ENCODE data around the gene SLC25A20. TPM values are rescaled to one million over a fixed set of nuclear protein-coding genes. Genes with fewer than 3 reads are reported as not detected.

The SLC25A20 gene
- total RNA-seq, 1 donor from 2014 or later: 10.5 TPM

DNA sequence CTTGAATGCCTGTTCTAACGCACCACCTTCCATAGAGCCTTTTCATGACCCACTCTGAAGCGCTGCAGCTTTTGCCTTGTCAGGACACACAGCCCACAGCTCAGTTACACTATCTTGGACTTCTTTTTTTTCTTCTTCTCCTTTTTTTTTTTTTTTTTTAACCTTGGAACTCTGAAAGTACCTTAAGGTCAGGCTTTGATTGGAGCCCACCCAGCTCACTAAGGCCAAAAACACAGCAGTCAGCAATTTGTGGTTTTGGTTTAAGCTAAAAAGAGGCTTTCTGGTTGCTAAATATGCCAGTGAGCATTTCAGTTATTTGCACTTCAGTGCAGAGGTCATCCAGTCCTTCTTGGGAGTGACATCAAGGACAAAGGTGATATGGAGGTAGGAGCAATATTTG lies 1.7 kb downstream of the SLC25A20 start:
- no peak for DNase-seq (ENCODE audit: low spot score in 2 of 2, unreplicated experiment in 2 of 2)
- Mint-ChIP-seq H3K27me3 (ENCODE audit: low read depth) (no peaks in the 10 kb centered on the region), H3K9me3 (no peaks in the 10 kb centered on the region), H3K36me3 (no peaks in the 10 kb centered on the region), H3K4me1 (peaks cover 14% of the 10 kb centered on the region), H3K27ac (no peak overlapping the region), H3K4me3 (no peak overlapping the region)
- TF ChIP-seq, protein P1, sequence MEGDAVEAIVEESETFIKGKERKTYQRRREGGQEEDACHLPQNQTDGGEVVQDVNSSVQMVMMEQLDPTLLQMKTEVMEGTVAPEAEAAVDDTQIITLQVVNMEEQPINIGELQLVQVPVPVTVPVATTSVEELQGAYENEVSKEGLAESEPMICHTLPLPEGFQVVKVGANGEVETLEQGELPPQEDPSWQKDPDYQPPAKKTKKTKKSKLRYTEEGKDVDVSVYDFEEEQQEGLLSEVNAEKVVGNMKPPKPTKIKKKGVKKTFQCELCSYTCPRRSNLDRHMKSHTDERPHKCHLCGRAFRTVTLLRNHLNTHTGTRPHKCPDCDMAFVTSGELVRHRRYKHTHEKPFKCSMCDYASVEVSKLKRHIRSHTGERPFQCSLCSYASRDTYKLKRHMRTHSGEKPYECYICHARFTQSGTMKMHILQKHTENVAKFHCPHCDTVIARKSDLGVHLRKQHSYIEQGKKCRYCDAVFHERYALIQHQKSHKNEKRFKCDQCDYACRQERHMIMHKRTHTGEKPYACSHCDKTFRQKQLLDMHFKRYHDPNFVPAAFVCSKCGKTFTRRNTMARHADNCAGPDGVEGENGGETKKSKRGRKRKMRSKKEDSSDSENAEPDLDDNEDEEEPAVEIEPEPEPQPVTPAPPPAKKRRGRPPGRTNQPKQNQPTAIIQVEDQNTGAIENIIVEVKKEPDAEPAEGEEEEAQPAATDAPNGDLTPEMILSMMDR (IDR thresholded peaks at IDR 0.05; ENCODE audit: unreplicated experiment): no peak

DNA sequence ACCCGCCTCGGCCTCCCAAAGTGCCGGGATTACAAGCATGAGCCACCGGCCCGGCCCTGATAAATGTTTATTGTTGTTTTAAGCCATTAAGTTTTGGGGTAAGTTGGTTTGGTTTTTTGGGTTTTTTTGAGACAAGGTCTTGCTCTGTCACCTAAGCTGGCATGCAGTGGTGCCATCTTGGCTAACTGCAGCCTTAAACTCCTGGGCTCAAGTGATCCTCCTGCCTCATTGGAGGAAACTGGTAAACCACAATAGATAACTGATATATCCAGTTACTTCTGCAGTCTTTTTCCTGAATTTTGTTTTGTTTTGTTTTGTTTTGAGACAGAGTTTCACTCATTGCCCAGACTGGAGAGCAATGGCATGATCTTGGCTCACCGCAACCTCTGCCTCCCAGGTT lies 4.2 kb downstream of the SLC25A20 start:
- no peaks in the 10 kb centered on the region for H3K36me3 Mint-ChIP-seq
- H3K4me1 Mint-ChIP-seq: peaks cover 14% of the 10 kb centered on the region
- no peak for DNase-seq (ENCODE audit: low spot score in 2 of 2, unreplicated experiment in 2 of 2)
- no peak overlapping the region for H3K4me3 Mint-ChIP-seq
- H3K9me3 Mint-ChIP-seq: no peaks in the 10 kb centered on the region
- H3K27ac Mint-ChIP-seq: no peak overlapping the region
- TF ChIP-seq, protein P1 (IDR thresholded peaks at IDR 0.05; ENCODE audit: unreplicated experiment): no peak
- no peaks in the 10 kb centered on the region for H3K27me3 Mint-ChIP-seq (ENCODE audit: low read depth)

DNA sequence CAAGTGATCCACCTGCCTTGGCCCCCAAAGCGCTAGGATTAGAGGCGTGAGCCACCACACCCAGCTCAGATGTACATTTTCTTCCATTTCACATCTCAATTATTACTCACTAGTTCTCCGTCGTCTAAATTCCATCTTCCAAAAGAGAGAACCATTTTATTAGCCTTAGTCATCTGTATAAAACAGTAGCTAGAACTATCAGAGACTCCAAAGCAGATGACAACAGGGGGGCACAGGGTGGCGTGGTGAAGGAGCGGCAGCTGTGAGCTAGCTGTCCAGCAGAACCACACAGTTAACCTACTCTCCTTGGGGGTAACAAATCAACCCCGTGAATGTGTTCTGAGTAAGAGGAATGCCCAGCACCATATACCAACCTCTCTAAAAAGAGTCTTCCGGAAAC lies 7.1 kb downstream of the SLC25A20 start:
- TF ChIP-seq, protein P1 (IDR thresholded peaks at IDR 0.05; ENCODE audit: unreplicated experiment): no peak

DNA sequence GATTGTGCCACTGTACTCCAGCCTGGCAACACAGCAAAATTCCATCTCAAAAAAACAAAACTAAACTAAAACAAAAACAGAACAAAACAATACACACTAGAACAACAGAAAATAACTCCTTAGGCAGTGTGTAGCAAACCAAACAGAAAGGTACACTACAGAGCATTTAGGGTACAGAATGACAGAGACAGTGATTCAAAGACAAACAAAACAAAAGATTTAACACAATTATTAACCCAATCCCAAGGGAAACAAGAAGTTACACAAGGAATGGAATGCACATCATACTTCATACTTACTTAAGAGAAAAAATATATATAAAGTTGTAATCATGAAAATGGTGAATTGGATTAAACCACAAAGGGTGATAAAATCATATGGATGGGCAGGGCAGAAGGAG lies 12.9 kb downstream of the SLC25A20 start:
- H3K4me1 Mint-ChIP-seq: no peaks in the 10 kb centered on the region
- H3K9me3 Mint-ChIP-seq: no peaks in the 10 kb centered on the region
- H3K36me3 Mint-ChIP-seq: peaks cover 4% of the 10 kb centered on the region
- H3K4me3 Mint-ChIP-seq: no peak overlapping the region
- no peaks in the 10 kb centered on the region for H3K27me3 Mint-ChIP-seq (ENCODE audit: low read depth)
- TF ChIP-seq, protein P1 (IDR thresholded peaks at IDR 0.05; ENCODE audit: unreplicated experiment): no peak
- no peak overlapping the region for H3K27ac Mint-ChIP-seq
- no peak for DNase-seq (ENCODE audit: low spot score in 2 of 2, unreplicated experiment in 2 of 2)

More for the DNA sequence above, 7.1 kb downstream of the SLC25A20 start:
- H3K27ac Mint-ChIP-seq: no peak overlapping the region
- no peak for DNase-seq (ENCODE audit: low spot score in 2 of 2, unreplicated experiment in 2 of 2)
- no peaks in the 10 kb centered on the region for H3K4me1 Mint-ChIP-seq
- H3K9me3 Mint-ChIP-seq: no peaks in the 10 kb centered on the region
- H3K4me3 Mint-ChIP-seq: no peak overlapping the region
- H3K36me3 Mint-ChIP-seq: no peaks in the 10 kb centered on the region
- H3K27me3 Mint-ChIP-seq (ENCODE audit: low read depth): no peaks in the 10 kb centered on the region

DNA sequence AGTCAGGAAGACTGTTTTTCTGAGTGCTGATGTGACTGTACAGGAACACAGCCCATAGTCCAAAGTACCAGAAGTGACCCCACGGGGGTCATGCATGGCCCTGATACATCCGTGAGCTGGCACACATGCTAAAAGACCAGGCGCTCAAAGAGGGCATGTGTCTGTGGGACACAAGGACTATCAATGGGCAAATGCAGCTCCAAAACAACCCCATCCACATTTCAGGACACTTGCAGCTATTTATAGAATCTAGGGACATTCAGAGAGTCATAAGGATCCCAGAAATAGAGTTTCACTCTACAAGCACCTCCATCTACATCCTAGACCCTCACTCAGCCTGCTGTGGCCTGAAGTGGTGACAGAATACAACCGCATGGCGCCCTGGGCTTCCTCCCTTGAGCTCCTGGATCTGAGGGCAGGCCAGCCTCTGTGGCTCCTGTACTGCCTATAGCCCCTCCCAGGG lies 17.0 kb downstream of the SLC25A20 start:
- Mint-ChIP-seq H3K4me3 (no peak overlapping the region), H3K36me3 (peaks cover 7% of the 10 kb centered on the region), H3K4me1 (no peaks in the 10 kb centered on the region), H3K27ac (no peak overlapping the region), H3K27me3 (ENCODE audit: low read depth) (no peaks in the 10 kb centered on the region), H3K9me3 (no peaks in the 10 kb centered on the region)
- TF ChIP-seq, protein P1 (IDR thresholded peaks at IDR 0.05; ENCODE audit: unreplicated experiment): no peak
- DNase-seq (ENCODE audit: low spot score in 2 of 2, unreplicated experiment in 2 of 2): no peak

DNA sequence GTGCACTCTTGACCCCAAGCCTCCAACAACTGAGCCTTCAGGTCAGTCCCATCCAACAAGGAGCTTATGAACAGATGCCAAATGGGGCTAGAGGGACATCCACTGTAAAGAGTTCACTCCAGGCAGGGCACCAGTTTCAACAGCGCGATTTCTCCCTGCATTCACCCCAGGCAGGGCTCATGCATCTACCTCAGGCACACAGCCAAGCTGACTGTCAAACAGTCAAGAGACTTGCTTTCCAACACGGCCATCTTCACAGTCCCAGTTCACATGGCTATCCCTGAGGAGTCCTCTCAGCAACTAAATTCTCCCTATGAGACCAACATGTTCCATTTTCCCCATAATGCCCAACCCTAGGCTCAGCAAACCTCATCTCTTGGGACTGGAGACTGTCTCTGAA lies 17.7 kb downstream of the SLC25A20 start:
- no peaks in the 10 kb centered on the region for H3K9me3 Mint-ChIP-seq
- no peaks in the 10 kb centered on the region for H3K4me1 Mint-ChIP-seq
- no peak overlapping the region for H3K27ac Mint-ChIP-seq
- TF ChIP-seq, protein P1 (IDR thresholded peaks at IDR 0.05; ENCODE audit: unreplicated experiment): no peak
- no peak for DNase-seq (ENCODE audit: low spot score in 2 of 2, unreplicated experiment in 2 of 2)
- no peak overlapping the region for H3K4me3 Mint-ChIP-seq
- H3K27me3 Mint-ChIP-seq (ENCODE audit: low read depth): no peaks in the 10 kb centered on the region
- peaks cover 7% of the 10 kb centered on the region for H3K36me3 Mint-ChIP-seq

All from mesothelial cell of epicardium (in vitro differentiated cells).